Measurements from ENCODE around the gene KPNA6.

KPNA6 gene

DNA sequence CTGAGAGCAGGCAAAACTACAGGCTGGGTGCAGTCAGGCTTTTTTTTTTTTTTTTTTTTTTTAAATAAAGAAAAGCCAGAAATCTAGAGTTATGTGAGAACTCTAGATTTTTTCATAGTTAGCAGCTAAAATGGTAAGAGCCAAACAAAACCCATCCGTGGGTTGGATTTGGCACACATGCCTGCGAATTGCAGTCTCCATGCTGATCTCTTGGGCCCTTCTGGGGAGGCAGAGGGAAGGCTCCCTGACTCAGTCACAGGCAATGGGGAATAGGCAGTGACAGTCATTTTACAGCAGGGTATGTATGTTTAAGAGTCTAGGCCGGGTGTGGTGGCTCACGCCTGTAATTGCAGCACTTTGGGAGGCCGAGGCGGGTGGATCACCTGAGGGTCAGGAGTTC is 74.2 kb downstream of the KPNA6 start:
- peaks cover 14% of the 10 kb centered on the region for H3F3A ChIP-seq (ENCODE audit: insufficient read depth, low read length)
- H4K20me1 ChIP-seq (ENCODE audit: insufficient read depth, low read length): no peaks in the 10 kb centered on the region
- H3K9me2 ChIP-seq (replicated peaks; ENCODE audit: insufficient read depth, low read length): no peaks in the 10 kb centered on the region
- H3K36me3 ChIP-seq (replicated peaks; ENCODE audit: insufficient read depth, low read length): peaks cover 17% of the 10 kb centered on the region
- no peak overlapping the region for H3K9ac ChIP-seq (ENCODE audit: low read length)
- H3K4me1 ChIP-seq (ENCODE audit: low read length): peaks cover 16% of the 10 kb centered on the region
- peaks cover 64% of the 10 kb centered on the region for H3K79me2 ChIP-seq (ENCODE audit: low read length)
- TF ChIP-seq EZH2phosphoT487 (IDR thresholded peaks at IDR 0.05; ENCODE audit: low read length): no peak
- TF ChIP-seq, protein P1, sequence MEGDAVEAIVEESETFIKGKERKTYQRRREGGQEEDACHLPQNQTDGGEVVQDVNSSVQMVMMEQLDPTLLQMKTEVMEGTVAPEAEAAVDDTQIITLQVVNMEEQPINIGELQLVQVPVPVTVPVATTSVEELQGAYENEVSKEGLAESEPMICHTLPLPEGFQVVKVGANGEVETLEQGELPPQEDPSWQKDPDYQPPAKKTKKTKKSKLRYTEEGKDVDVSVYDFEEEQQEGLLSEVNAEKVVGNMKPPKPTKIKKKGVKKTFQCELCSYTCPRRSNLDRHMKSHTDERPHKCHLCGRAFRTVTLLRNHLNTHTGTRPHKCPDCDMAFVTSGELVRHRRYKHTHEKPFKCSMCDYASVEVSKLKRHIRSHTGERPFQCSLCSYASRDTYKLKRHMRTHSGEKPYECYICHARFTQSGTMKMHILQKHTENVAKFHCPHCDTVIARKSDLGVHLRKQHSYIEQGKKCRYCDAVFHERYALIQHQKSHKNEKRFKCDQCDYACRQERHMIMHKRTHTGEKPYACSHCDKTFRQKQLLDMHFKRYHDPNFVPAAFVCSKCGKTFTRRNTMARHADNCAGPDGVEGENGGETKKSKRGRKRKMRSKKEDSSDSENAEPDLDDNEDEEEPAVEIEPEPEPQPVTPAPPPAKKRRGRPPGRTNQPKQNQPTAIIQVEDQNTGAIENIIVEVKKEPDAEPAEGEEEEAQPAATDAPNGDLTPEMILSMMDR (IDR thresholded peaks at IDR 0.05; ENCODE audit: low read length): no peak
- TF ChIP-seq EZH2 (optimal IDR thresholded peaks at IDR 0.05; ENCODE audit: low read depth, low read length): no peak
- no peak for DNase-seq
- no peak overlapping the region for H3K4me2 ChIP-seq (ENCODE audit: low read depth, low read length)
- H3K9me3 ChIP-seq (replicated peaks; ENCODE audit: insufficient read depth, low read length): no peaks in the 10 kb centered on the region
- H3K4me3 ChIP-seq (ENCODE audit: low read length): no peak overlapping the region
- no peak overlapping the region for H3K27ac ChIP-seq (ENCODE audit: low read length)
- no peak overlapping the region for H2AFZ ChIP-seq (ENCODE audit: low read length)
- no peaks in the 10 kb centered on the region for H3K27me3 ChIP-seq (replicated peaks; ENCODE audit: insufficient read depth, low read length)

- H3K4me3 ChIP-seq (ENCODE audit: low read length): no peak overlapping the region
- H3K79me2 ChIP-seq (ENCODE audit: low read length): peaks cover 73% of the 10 kb centered on the region
- no peak overlapping the region for H3K9ac ChIP-seq (ENCODE audit: low read length)
- H3K27me3 ChIP-seq (replicated peaks; ENCODE audit: insufficient read depth, low read length): no peaks in the 10 kb centered on the region
- H3K4me2 ChIP-seq (ENCODE audit: low read depth, low read length): no peak overlapping the region
- no peak overlapping the region for H2AFZ ChIP-seq (ENCODE audit: low read length)
- peaks cover 26% of the 10 kb centered on the region for H3K36me3 ChIP-seq (replicated peaks; ENCODE audit: insufficient read depth, low read length)
- no peak overlapping the region for H3K27ac ChIP-seq (ENCODE audit: low read length)
- H3K9me2 ChIP-seq (replicated peaks; ENCODE audit: insufficient read depth, low read length): no peaks in the 10 kb centered on the region
- no peaks in the 10 kb centered on the region for H4K20me1 ChIP-seq (ENCODE audit: insufficient read depth, low read length)
- no peak for DNase-seq
- peaks cover 8% of the 10 kb centered on the region; the same call in 1 of the 2 replicates for H3K4me1 ChIP-seq (ENCODE audit: low read length)
- TF ChIP-seq EZH2phosphoT487 (IDR thresholded peaks at IDR 0.05; ENCODE audit: low read length): no peak
- TF ChIP-seq, protein P1 (IDR thresholded peaks at IDR 0.05; ENCODE audit: low read length): no peak
- TF ChIP-seq EZH2 (optimal IDR thresholded peaks at IDR 0.05; ENCODE audit: low read depth, low read length): no peak
- peaks cover 4% of the 10 kb centered on the region; the same call in 1 of the 2 replicates for H3F3A ChIP-seq (ENCODE audit: insufficient read depth, low read length)
- no peaks in the 10 kb centered on the region for H3K9me3 ChIP-seq (replicated peaks; ENCODE audit: insufficient read depth, low read length)
Measured at GRCh38 chr1:32184650-32185049, 76.8 kb downstream of the KPNA6 start.

GRCh38 chr1:32186077-32186476 is 78.2 kb downstream of the KPNA6 start:
- Histone ChIP-seq H4K20me1 (ENCODE audit: insufficient read depth, low read length) (no peaks in the 10 kb centered on the region), H2AFZ (ENCODE audit: low read length) (no peak overlapping the region), H3K36me3 (replicated peaks; ENCODE audit: insufficient read depth, low read length) (peaks cover 24% of the 10 kb centered on the region)

More at GRCh38 chr1:32186077-32186476, 78.2 kb downstream of the KPNA6 start:
- H3K9ac ChIP-seq (ENCODE audit: low read length): no peak overlapping the region
- no peak overlapping the region for H3K27ac ChIP-seq (ENCODE audit: low read length)
- TF ChIP-seq, protein P1 (IDR thresholded peaks at IDR 0.05; ENCODE audit: low read length): no peak
- no peak for TF ChIP-seq EZH2phosphoT487 (IDR thresholded peaks at IDR 0.05; ENCODE audit: low read length)
- TF ChIP-seq EZH2 (optimal IDR thresholded peaks at IDR 0.05; ENCODE audit: low read depth, low read length): no peak
- no peaks in the 10 kb centered on the region for H3K9me3 ChIP-seq (replicated peaks; ENCODE audit: insufficient read depth, low read length)
- no peaks in the 10 kb centered on the region for H3F3A ChIP-seq (ENCODE audit: insufficient read depth, low read length)
- no peak overlapping the region for H3K4me3 ChIP-seq (ENCODE audit: low read length)
- no peaks in the 10 kb centered on the region for H3K9me2 ChIP-seq (replicated peaks; ENCODE audit: insufficient read depth, low read length)
- H3K4me2 ChIP-seq (ENCODE audit: low read depth, low read length): no peak overlapping the region
- H3K4me1 ChIP-seq (ENCODE audit: low read length): peaks cover 1% of the 10 kb centered on the region; the same call in 1 of the 2 replicates
- no peaks in the 10 kb centered on the region for H3K27me3 ChIP-seq (replicated peaks; ENCODE audit: insufficient read depth, low read length)
- peaks cover 60% of the 10 kb centered on the region for H3K79me2 ChIP-seq (ENCODE audit: low read length)
- no peak for DNase-seq
